ENCODE results near the gene MEAK7.

- TF ChIP-seq EZH2 (IDR thresholded peaks at IDR 0.05): no peak
- no peak for TF ChIP-seq POLR2AphosphoS5 (IDR thresholded peaks at IDR 0.05; ENCODE audit: borderline replicate concordance, low read depth, low read length)
Measured at GRCh38 chr16:84548971-84549844, 44.7 kb upstream of the MEAK7 start.

Measured in SK-N-MC (cell line).